GM23338 (cell line): Measurements from ENCODE around the gene RPL22. TPM values are rescaled to one million over a fixed set of nuclear protein-coding genes. Genes with fewer than 3 reads are reported as not detected.

Experiments used
- ATAC-seq: fragments of 200-7000 bp; cut with Tn5 transposase; 3 replicates; pipeline ENCODE4 v1.9.1; 2020
- DNase-seq: peaks from one replicate; pipeline ENCODE4 v3.0.0-alpha.2; 2015; ENCODE audit warnings: low spot score
- H2AFZ ChIP-seq: fragments of 200-600 bp; sonication (generic); 2 replicates; pipeline ENCODE4 v1.8.0; 2016; ENCODE audit warnings: antibody characterized with exemption, mild to moderate bottlenecking, moderate library complexity
- H3F3A ChIP-seq: fragments of 200-600 bp; sonication (generic); replicated peaks from 2 replicates; pipeline ENCODE4 v1.8.0; 2017; ENCODE audit warnings: antibody characterized with exemption, mixed run types, low read depth
- H3K27ac ChIP-seq: fragments of 200-600 bp; sonication (generic); 2 replicates; pipeline ENCODE4 v1.6.1; 2016; ENCODE audit warnings: low read depth
- H3K27me3 ChIP-seq: fragments of 200-600 bp; sonication (generic); 2 replicates; pipeline ENCODE4 v1.8.0; 2016; ENCODE audit warnings: mild to moderate bottlenecking, mixed run types, moderate library complexity; ENCODE audit not compliant: insufficient read depth
- H3K36me3 ChIP-seq: fragments of 200-600 bp; sonication (generic); 2 replicates; pipeline ENCODE4 v1.8.0; 2016; ENCODE audit warnings: mild to moderate bottlenecking; ENCODE audit not compliant: insufficient read depth
- H3K4me1 ChIP-seq: fragments of 200-600 bp; sonication (generic); 2 replicates; pipeline ENCODE4 v1.8.0; 2016; ENCODE audit warnings: mild to moderate bottlenecking, moderate library complexity; ENCODE audit not compliant: insufficient read depth
- H3K4me2 ChIP-seq: fragments of 200-600 bp; sonication (generic); 2 replicates; pipeline ENCODE4 v1.7.1; 2017; ENCODE audit warnings: mixed run types
- H3K4me3 ChIP-seq: fragments of 200-600 bp; sonication (generic); 2 replicates; pipeline ENCODE4 v1.6.1; 2016; ENCODE audit warnings: mixed run types
- H3K79me2 ChIP-seq: fragments of 200-600 bp; sonication (generic); replicated peaks from 2 replicates; pipeline ENCODE4 v1.8.0; 2017; ENCODE audit warnings: mild to moderate bottlenecking; ENCODE audit not compliant: insufficient read depth
- H3K9me2 ChIP-seq: fragments of 200-600 bp; sonication (generic); 2 replicates; pipeline ENCODE4 v1.8.0; 2017; ENCODE audit not compliant: insufficient read depth
- H4K20me1 ChIP-seq: fragments of 200-600 bp; sonication (generic); replicated peaks from 2 replicates; pipeline ENCODE4 v1.8.0; 2017; ENCODE audit warnings: mild to moderate bottlenecking; ENCODE audit not compliant: insufficient read depth
- H3K27ac Mint-ChIP-seq: 2 replicates; pipeline ENCODE4 v1.8.0; 2020; ENCODE audit warnings: inconsistent platforms, mild to moderate bottlenecking, moderate library complexity, mixed read lengths
- H3K27me3 Mint-ChIP-seq: 3 replicates; pipeline ENCODE4 v1.8.0; 2022; ENCODE audit warnings: low read depth, mild to moderate bottlenecking, moderate library complexity, mixed read lengths, inconsistent platforms; ENCODE audit not compliant: insufficient read depth, poor library complexity
- H3K36me3 Mint-ChIP-seq: 3 replicates; pipeline ENCODE4 v1.8.0; 2021; ENCODE audit warnings: low read depth, mild to moderate bottlenecking, inconsistent platforms, moderate library complexity, mixed read lengths
- H3K4me1 Mint-ChIP-seq: 3 replicates; pipeline ENCODE4 v1.8.0; 2020; ENCODE audit warnings: mild to moderate bottlenecking, inconsistent platforms, mixed read lengths
- H3K4me3 Mint-ChIP-seq: 3 replicates; pipeline ENCODE4 v1.8.0; 2021; ENCODE audit warnings: moderate library complexity, mild to moderate bottlenecking, inconsistent platforms, mixed read lengths
- H3K9me3 Mint-ChIP-seq: 3 replicates; pipeline ENCODE4 v1.8.0; 2020; ENCODE audit warnings: moderate library complexity, mild to moderate bottlenecking, inconsistent platforms, mixed read lengths
- CREB1 ChIP-seq: fragments of 250-450 bp; sonication (Bioruptor Pico); IDR thresholded peaks from 2 replicates; pipeline ENCODE4 v1.5.0; 2020; ENCODE audit warnings: low read depth, mild to moderate bottlenecking, moderate library complexity
- EZH2 ChIP-seq: fragments of 200-600 bp; sonication (generic); IDR thresholded peaks from one replicate; pipeline ENCODE4 v1.8.0; 2017; ENCODE audit warnings: antibody characterized with exemption, mild to moderate bottlenecking, low read depth; ENCODE audit not compliant: unreplicated experiment
- EZH2phosphoT487 ChIP-seq: fragments of 200-600 bp; sonication (generic); IDR thresholded peaks from one replicate; pipeline ENCODE4 v1.8.1; 2018; ENCODE audit warnings: antibody characterized with exemption; ENCODE audit not compliant: unreplicated experiment
- JUNB ChIP-seq: IDR thresholded peaks from one replicate; pipeline ENCODE4 v1.6.1; 2016; ENCODE audit warnings: antibody characterized with exemption; ENCODE audit not compliant: unreplicated experiment
- NANOG ChIP-seq: IDR thresholded peaks from 2 replicates; pipeline ENCODE4 v1.6.1; 2016; ENCODE audit warnings: antibody characterized with exemption, borderline replicate concordance
- POLR2AphosphoS5 ChIP-seq: IDR thresholded peaks from 2 replicates; pipeline ENCODE4 v1.6.1; 2016; ENCODE audit warnings: antibody characterized with exemption, low read depth
- STAT1 ChIP-seq: IDR thresholded peaks from one replicate; pipeline ENCODE4 v1.6.1; 2016; ENCODE audit warnings: antibody characterized with exemption; ENCODE audit not compliant: unreplicated experiment
- ZNF114 ChIP-seq: fragments of 250-450 bp; sonication (Bioruptor Pico); IDR thresholded peaks from 2 replicates; pipeline ENCODE4 v1.5.0; 2020; ENCODE audit warnings: mild to moderate bottlenecking, moderate library complexity
- ZNF331 ChIP-seq: fragments of 250-450 bp; sonication (Bioruptor Pico); IDR thresholded peaks from 2 replicates; pipeline ENCODE4 v1.5.0; 2020; ENCODE audit warnings: low read depth, mild to moderate bottlenecking, moderate library complexity
- polyA plus RNA-seq: library from polyadenylated mRNA; unstranded; fragments of >200 nt; fragmentation: Nextera tagmentation; extraction: Ambion mirVana; gene quantifications from 2 replicates; pipeline ENCODE4 v1.2.1, GENCODE V29; 2016
- total RNA-seq: library from RNA; depleted of rRNA; stranded (reverse); fragments of >200 nt; shearing (Covaris generic); gene quantifications from 2 replicates; pipeline ENCODE4 v1.2.3, GENCODE V29; 2014
- TF ChIP-seq, protein P1 (sequence below): IDR thresholded peaks from 2 replicates; pipeline ENCODE4 v1.6.1; 2016; ENCODE audit warnings: antibody characterized with exemption
- TF ChIP-seq, protein P2 (sequence below), 2 experiments: fragments of 200-600 bp in 1 of 2; sonication (generic) in 1 of 2; conservative IDR thresholded peaks; 2 replicates each; pipeline versions ENCODE4 v1.5.1 to v1.6.1; 2016 to 2017; ENCODE audit warnings: antibody characterized with exemption in 2 of 2, low read depth in 2 of 2, mild to moderate bottlenecking in 2 of 2, moderate library complexity in 1 of 2
- TF ChIP-seq, protein P3 (sequence below): IDR thresholded peaks from one replicate; pipeline ENCODE4 v1.6.1; 2018; ENCODE audit warnings: antibody characterized with exemption; ENCODE audit not compliant: unreplicated experiment
- TF ChIP-seq, protein P4 (sequence below): fragments of 250-450 bp; sonication (Bioruptor Pico); IDR thresholded peaks from 2 replicates; pipeline ENCODE4 v1.5.0; 2020; ENCODE audit warnings: mild to moderate bottlenecking, moderate library complexity

RPL22 gene
- total and polyA plus RNA-seq, 2 experiments from 2014 or later, result 145 to 818 TPM

DNA sequence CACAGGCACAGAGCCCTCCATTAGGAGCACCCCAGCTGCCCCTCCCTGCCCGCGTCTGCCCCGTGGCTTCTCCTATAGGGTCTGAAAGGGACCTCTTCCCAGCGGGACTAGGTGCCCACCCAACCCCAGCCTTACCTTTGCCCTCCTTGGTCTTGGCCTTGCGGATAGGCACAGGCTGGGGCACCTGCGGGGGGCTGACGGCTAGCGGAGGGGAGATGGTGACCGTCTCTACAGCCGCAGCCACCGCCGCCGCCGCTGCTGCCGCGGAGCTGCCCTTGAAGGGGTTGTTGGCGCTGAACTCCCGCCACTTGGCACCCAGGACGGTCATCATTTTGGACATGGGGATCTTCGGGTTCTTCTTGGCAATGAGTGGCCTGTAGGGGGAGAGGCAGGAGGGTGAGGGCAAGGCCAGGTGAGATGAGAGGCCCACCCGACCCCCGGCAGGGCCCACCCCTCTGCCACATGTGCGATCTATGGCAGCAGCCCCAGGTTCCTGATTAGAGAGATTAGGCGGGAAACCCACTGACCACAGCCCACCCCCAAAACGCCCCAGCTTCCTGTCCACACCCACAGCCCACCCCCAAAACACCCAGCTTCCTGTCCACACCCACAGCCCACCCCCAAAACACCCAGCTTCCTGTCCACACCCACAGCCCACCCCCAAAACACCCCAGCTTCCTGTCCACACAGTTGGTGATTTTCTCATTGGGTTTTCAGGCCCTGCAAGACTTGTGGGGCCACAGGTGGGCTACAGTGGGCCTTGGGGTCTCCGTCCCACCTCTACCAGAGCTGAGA lies 44.7 kb downstream of the RPL22 start:
- Histone ChIP-seq H3K36me3 (no peaks in the 10 kb centered on the region), H3K27me3 (peaks cover 3% of the 10 kb centered on the region), H3K4me2 (no peak overlapping the region), H3K79me2 (no peaks in the 10 kb centered on the region), H3K4me1 (no peaks in the 10 kb centered on the region), H3F3A (no peaks in the 10 kb centered on the region), H3K27ac (no peak overlapping the region), H3K9me2 (peaks cover 8% of the 10 kb centered on the region), H3K4me3 (no peak overlapping the region), H4K20me1 (no peaks in the 10 kb centered on the region), H2AFZ (no peak overlapping the region)
- Mint-ChIP-seq H3K27ac (no peak overlapping the region), H3K4me3 (no peak overlapping the region), H3K4me1 (peaks cover 8% of the 10 kb centered on the region; the same call in 2 of the 3 replicates), H3K27me3 (peaks cover 14% of the 10 kb centered on the region), H3K36me3 (no peaks in the 10 kb centered on the region), H3K9me3 (peaks cover 3% of the 10 kb centered on the region; the same call in 1 of the 3 replicates)
- TF ChIP-seq JUNB (no peak), ZNF114 (no peak), ZNF331 (CRISPR knock-in tag) (no peak), EZH2phosphoT487 (no peak), STAT1 (no peak), POLR2AphosphoS5 (no peak), NANOG (no peak), CREB1 (CRISPR knock-in tag) (no peak), EZH2 (no peak)
- TF ChIP-seq, protein P1, sequence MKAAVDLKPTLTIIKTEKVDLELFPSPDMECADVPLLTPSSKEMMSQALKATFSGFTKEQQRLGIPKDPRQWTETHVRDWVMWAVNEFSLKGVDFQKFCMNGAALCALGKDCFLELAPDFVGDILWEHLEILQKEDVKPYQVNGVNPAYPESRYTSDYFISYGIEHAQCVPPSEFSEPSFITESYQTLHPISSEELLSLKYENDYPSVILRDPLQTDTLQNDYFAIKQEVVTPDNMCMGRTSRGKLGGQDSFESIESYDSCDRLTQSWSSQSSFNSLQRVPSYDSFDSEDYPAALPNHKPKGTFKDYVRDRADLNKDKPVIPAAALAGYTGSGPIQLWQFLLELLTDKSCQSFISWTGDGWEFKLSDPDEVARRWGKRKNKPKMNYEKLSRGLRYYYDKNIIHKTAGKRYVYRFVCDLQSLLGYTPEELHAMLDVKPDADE, result no peak
- TF ChIP-seq, protein P2, sequence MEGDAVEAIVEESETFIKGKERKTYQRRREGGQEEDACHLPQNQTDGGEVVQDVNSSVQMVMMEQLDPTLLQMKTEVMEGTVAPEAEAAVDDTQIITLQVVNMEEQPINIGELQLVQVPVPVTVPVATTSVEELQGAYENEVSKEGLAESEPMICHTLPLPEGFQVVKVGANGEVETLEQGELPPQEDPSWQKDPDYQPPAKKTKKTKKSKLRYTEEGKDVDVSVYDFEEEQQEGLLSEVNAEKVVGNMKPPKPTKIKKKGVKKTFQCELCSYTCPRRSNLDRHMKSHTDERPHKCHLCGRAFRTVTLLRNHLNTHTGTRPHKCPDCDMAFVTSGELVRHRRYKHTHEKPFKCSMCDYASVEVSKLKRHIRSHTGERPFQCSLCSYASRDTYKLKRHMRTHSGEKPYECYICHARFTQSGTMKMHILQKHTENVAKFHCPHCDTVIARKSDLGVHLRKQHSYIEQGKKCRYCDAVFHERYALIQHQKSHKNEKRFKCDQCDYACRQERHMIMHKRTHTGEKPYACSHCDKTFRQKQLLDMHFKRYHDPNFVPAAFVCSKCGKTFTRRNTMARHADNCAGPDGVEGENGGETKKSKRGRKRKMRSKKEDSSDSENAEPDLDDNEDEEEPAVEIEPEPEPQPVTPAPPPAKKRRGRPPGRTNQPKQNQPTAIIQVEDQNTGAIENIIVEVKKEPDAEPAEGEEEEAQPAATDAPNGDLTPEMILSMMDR (conservative IDR thresholded peaks at IDR 0.05; ENCODE audit: low read depth in 2 of 2), result no peak
- TF ChIP-seq, protein P3, sequence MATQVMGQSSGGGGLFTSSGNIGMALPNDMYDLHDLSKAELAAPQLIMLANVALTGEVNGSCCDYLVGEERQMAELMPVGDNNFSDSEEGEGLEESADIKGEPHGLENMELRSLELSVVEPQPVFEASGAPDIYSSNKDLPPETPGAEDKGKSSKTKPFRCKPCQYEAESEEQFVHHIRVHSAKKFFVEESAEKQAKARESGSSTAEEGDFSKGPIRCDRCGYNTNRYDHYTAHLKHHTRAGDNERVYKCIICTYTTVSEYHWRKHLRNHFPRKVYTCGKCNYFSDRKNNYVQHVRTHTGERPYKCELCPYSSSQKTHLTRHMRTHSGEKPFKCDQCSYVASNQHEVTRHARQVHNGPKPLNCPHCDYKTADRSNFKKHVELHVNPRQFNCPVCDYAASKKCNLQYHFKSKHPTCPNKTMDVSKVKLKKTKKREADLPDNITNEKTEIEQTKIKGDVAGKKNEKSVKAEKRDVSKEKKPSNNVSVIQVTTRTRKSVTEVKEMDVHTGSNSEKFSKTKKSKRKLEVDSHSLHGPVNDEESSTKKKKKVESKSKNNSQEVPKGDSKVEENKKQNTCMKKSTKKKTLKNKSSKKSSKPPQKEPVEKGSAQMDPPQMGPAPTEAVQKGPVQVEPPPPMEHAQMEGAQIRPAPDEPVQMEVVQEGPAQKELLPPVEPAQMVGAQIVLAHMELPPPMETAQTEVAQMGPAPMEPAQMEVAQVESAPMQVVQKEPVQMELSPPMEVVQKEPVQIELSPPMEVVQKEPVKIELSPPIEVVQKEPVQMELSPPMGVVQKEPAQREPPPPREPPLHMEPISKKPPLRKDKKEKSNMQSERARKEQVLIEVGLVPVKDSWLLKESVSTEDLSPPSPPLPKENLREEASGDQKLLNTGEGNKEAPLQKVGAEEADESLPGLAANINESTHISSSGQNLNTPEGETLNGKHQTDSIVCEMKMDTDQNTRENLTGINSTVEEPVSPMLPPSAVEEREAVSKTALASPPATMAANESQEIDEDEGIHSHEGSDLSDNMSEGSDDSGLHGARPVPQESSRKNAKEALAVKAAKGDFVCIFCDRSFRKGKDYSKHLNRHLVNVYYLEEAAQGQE, result no peak
- TF ChIP-seq, protein P4, sequence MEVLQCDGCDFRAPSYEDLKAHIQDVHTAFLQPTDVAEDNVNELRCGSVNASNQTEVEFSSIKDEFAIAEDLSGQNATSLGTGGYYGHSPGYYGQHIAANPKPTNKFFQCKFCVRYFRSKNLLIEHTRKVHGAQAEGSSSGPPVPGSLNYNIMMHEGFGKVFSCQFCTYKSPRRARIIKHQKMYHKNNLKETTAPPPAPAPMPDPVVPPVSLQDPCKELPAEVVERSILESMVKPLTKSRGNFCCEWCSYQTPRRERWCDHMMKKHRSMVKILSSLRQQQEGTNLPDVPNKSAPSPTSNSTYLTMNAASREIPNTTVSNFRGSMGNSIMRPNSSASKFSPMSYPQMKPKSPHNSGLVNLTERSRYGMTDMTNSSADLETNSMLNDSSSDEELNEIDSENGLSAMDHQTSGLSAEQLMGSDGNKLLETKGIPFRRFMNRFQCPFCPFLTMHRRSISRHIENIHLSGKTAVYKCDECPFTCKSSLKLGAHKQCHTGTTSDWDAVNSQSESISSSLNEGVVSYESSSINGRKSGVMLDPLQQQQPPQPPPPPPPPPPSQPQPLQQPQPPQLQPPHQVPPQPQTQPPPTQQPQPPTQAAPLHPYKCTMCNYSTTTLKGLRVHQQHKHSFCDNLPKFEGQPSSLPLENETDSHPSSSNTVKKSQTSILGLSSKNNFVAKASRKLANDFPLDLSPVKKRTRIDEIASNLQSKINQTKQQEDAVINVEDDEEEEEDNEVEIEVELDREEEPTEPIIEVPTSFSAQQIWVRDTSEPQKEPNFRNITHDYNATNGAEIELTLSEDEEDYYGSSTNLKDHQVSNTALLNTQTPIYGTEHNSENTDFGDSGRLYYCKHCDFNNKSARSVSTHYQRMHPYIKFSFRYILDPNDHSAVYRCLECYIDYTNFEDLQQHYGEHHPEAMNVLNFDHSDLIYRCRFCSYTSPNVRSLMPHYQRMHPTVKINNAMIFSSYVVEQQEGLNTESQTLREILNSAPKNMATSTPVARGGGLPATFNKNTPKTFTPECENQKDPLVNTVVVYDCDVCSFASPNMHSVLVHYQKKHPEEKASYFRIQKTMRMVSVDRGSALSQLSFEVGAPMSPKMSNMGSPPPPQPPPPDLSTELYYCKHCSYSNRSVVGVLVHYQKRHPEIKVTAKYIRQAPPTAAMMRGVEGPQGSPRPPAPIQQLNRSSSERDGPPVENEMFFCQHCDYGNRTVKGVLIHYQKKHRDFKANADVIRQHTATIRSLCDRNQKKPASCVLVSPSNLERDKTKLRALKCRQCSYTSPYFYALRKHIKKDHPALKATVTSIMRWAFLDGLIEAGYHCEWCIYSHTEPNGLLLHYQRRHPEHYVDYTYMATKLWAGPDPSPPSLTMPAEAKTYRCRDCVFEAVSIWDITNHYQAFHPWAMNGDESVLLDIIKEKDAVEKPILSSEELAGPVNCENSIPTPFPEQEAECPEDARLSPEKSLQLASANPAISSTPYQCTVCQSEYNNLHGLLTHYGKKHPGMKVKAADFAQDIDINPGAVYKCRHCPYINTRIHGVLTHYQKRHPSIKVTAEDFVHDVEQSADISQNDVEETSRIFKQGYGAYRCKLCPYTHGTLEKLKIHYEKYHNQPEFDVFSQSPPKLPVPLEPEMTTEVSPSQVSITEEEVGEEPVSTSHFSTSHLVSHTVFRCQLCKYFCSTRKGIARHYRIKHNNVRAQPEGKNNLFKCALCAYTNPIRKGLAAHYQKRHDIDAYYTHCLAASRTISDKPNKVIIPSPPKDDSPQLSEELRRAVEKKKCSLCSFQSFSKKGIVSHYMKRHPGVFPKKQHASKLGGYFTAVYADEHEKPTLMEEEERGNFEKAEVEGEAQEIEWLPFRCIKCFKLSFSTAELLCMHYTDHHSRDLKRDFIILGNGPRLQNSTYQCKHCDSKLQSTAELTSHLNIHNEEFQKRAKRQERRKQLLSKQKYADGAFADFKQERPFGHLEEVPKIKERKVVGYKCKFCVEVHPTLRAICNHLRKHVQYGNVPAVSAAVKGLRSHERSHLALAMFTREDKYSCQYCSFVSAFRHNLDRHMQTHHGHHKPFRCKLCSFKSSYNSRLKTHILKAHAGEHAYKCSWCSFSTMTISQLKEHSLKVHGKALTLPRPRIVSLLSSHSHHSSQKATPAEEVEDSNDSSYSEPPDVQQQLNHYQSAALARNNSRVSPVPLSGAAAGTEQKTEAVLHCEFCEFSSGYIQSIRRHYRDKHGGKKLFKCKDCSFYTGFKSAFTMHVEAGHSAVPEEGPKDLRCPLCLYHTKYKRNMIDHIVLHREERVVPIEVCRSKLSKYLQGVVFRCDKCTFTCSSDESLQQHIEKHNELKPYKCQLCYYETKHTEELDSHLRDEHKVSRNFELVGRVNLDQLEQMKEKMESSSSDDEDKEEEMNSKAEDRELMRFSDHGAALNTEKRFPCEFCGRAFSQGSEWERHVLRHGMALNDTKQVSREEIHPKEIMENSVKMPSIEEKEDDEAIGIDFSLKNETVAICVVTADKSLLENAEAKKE (CRISPR knock-in tag), result no peak
- no peak for DNase-seq
- no peak for ATAC-seq
